Measurements from ENCODE around the gene CARF. TPM values are rescaled to one million over a fixed set of nuclear protein-coding genes. Genes with fewer than 3 reads are reported as not detected.

The CARF gene
- total RNA-seq: 12.6 TPM
- 2.7 TPM for polyA plus RNA-seq (ENCODE audit: insufficient read depth, low read depth, low replicate concordance)
- long read RNA-seq, donor 1, partial matches to known transcripts: 0 of 1 reads
- long read RNA-seq, donor 1, other reads (novel, unspliced or antisense): 0 of 1 reads
- long read RNA-seq, donor 2: 0 reads
- long read RNA-seq, donor 3: 0 reads
- long read RNA-seq, donor 4: 0 reads
- long read RNA-seq, donor 5: 0 reads
- long read RNA-seq, donor 6: 0 reads
- long read RNA-seq, donor 7, partial matches to known transcripts: 0 of 7 reads
- long read RNA-seq, donor 7, other reads (novel, unspliced or antisense): 7 of 7 reads
- long read RNA-seq, donor 8, partial matches to known transcripts: 5 of 5 reads
- long read RNA-seq, donor 8, other reads (novel, unspliced or antisense): 0 of 5 reads
- long read RNA-seq, donor 9: 0 reads
- long read RNA-seq, donor 10: 0 reads

GRCh38 chr2:202911512-202912341, at the start of gene CARF, which contains the start of gene WDR12:
Gene CARF, plus strand, starts transcription at chr2:202912275. Its CDS starts 29,628 bp downstream, at chr2:202941903.
Gene WDR12, minus strand, starts transcription at chr2:202911673. Its CDS starts 197 bp downstream, at chr2:202911476.
- FAIRE-seq: no peak
- peak; percentile 94 to 99 (median 96) for DNase-seq
- H3K36me3 ChIP-seq (ENCODE audit: control insufficient read depth in 2 of 3, insufficient read depth in 3 of 3, low read length in 3 of 3): no peaks in the 10 kb centered on the region
- H3K4me1 ChIP-seq (ENCODE audit: control insufficient read depth in 2 of 3, insufficient read depth in 2 of 3, low read depth in 1 of 3, low read length in 3 of 3): peaks cover 0 to 2% (median 0%) of the 10 kb centered on the region in 3 donors
- peak within 1 kb of the TSS; percentile 94 to 100 (median 97) for H3K4me3 ChIP-seq (ENCODE audit: low read length in 3 of 3)
- H3K27me3 ChIP-seq (ENCODE audit: control insufficient read depth, insufficient read depth, low read length): no peaks in the 10 kb centered on the region
- H3K9me3 ChIP-seq (ENCODE audit: control insufficient read depth in 2 of 3, insufficient read depth in 1 of 3, low read length in 3 of 3): no peaks in the 10 kb centered on the region
- intact Hi-C loops (cut with DNase I): no loop called here
- TF ChIP-seq CTCF (IDR thresholded peaks at IDR 0.05; ENCODE audit: borderline replicate concordance, extremely low read depth, insufficient read depth): no peak
- H3K27ac ChIP-seq (ENCODE audit: low read depth in 2 of 2, low read length in 2 of 2): peak within 1 kb of the TSS; percentile 87 to 94
- peak within 1 kb of the TSS; percentile 86 to 98 (median 91) for H3K9ac ChIP-seq (ENCODE audit: low read length in 3 of 3)

GRCh38 chr2:202870431-202871299, 41.4 kb upstream of the CARF start:
- DNase-seq (peak; percentile 84 to 93 (median 88)), FAIRE-seq (no peak)
- Histone ChIP-seq H3K36me3 (ENCODE audit: control insufficient read depth in 2 of 3, insufficient read depth in 3 of 3, low read length in 3 of 3) (no peaks in the 10 kb centered on the region), H3K4me3 (ENCODE audit: low read length in 3 of 3) (peak overlapping the region; percentile 87 to 95 (median 88)), H3K4me1 (ENCODE audit: control insufficient read depth in 2 of 3, insufficient read depth in 2 of 3, low read depth in 1 of 3, low read length in 3 of 3) (peaks cover 0 to 3% (median 2%) of the 10 kb centered on the region in 3 donors), H3K9me3 (ENCODE audit: control insufficient read depth in 2 of 3, insufficient read depth in 1 of 3, low read length in 3 of 3) (no peaks in the 10 kb centered on the region), H3K27ac (ENCODE audit: low read depth in 2 of 2, low read length in 2 of 2) (peak overlapping the region; percentile 67 to 75), H3K9ac (ENCODE audit: low read length in 3 of 3) (peak overlapping the region; percentile 55 to 80 (median 72)), H3K27me3 (ENCODE audit: control insufficient read depth, insufficient read depth, low read length) (no peaks in the 10 kb centered on the region)
- intact Hi-C loops (cut with DNase I): no loop called here
- TF ChIP-seq CTCF (IDR thresholded peaks at IDR 0.05; ENCODE audit: borderline replicate concordance, extremely low read depth, insufficient read depth): peak; percentile 30

- no peak for TF ChIP-seq CTCF (IDR thresholded peaks at IDR 0.05; ENCODE audit: borderline replicate concordance, extremely low read depth, insufficient read depth)
- H3K4me1 ChIP-seq (ENCODE audit: control insufficient read depth in 2 of 3, insufficient read depth in 2 of 3, low read depth in 1 of 3, low read length in 3 of 3): peaks cover 0 to 3% (median 2%) of the 10 kb centered on the region in 3 donors
- peak within 1 kb of the TSS; percentile 67 to 75 for H3K27ac ChIP-seq (ENCODE audit: low read depth in 2 of 2, low read length in 2 of 2)
- FAIRE-seq (no peak), DNase-seq (peak; percentile 84 to 94 (median 89))
- H3K9ac ChIP-seq (ENCODE audit: low read length in 3 of 3): peak within 1 kb of the TSS; percentile 55 to 80 (median 72)
- no peaks in the 10 kb centered on the region for H3K9me3 ChIP-seq (ENCODE audit: control insufficient read depth in 2 of 3, insufficient read depth in 1 of 3, low read length in 3 of 3)
- intact Hi-C loops (cut with DNase I): no loop called here
- H3K4me3 ChIP-seq (ENCODE audit: low read length in 3 of 3): peak within 1 kb of the TSS; percentile 87 to 95 (median 88)
- no peaks in the 10 kb centered on the region for H3K36me3 ChIP-seq (ENCODE audit: control insufficient read depth in 2 of 3, insufficient read depth in 3 of 3, low read length in 3 of 3)
- no peaks in the 10 kb centered on the region for H3K27me3 ChIP-seq (ENCODE audit: control insufficient read depth, insufficient read depth, low read length)
These were observed 40.6 kb upstream of the CARF start, which contains the start of gene ICA1L for GRCh38 chr2:202871300-202872141. Gene ICA1L, minus strand, starts transcription at chr2:202871766. Its CDS starts 42,757 bp downstream, at chr2:202829009.
